Measurements from ENCODE around the gene TTC31.

The TTC31 gene

DNA sequence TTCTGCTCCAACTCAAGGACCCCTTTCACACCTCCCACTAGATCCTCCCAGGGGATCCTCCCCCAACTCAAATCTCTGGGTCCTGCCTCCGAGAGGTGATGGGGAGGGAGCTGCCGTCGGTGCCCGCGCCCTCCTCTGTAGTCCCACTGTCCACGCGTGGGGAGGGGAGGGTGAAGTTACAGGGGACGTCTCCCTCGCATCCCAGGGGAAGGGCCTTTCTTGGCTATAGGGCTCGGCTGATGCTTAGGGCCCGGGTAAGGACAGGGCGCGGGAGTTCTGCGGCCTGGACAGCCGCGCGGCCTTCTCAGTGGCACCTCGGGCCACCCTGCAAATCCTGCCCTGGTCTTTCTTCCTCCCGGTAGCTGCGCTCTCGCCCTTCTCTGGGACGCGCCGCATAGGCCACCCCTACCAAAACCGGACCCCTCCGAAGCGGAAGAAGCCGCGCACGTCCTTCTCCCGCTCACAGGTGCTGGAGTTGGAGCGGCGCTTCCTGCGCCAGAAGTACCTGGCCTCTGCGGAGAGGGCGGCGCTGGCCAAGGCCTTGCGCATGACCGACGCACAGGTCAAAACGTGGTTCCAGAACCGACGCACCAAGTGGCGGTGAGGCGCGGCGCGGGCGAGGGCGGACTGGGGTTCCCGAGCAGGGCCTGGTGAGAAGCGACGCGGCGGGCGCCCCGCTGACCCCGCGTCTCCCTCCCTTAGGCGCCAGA lies 32.5 kb downstream of the TTC31 start:
- H3K27me3 Mint-ChIP-seq (ENCODE audit: low read depth) = peaks cover 85% of the 10 kb centered on the region
- peak overlapping the region; percentile 80 for H3K4me3 Mint-ChIP-seq

DNA sequence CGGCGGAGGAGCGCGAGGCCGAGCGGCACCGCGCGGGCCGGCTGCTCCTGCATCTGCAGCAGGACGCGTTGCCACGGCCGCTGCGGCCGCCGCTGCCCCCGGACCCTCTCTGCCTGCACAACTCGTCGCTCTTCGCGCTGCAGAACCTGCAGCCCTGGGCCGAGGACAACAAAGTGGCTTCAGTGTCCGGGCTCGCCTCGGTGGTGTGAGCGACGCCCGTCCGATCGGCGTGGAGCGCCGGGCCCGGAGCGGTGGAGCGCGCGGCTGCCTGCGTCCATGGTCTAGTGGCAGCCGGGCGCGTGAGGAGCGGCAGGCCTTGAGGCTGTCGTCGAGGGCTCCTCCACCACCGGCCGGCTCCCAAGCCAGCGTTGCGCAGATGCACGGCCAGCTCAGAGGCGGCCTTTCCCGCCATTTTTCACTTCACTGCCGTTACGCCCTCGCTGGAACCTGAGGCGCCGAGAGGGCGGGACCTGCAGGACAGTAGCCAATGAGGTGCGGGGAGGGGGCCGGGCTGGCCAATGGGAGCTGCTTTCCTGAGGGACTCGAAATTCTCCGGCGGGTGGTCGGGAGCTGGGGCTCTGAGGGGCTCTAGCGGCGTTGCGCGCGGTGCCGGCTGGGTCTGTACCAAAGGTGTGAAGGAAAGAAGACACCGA lies 33.2 kb downstream of the TTC31 start:
- peaks cover 81% of the 10 kb centered on the region for H3K27me3 Mint-ChIP-seq (ENCODE audit: low read depth)
- peak overlapping the region; percentile 37 for H3K27ac Mint-ChIP-seq
- H3K9me3 Mint-ChIP-seq = no peaks in the 10 kb centered on the region
- peaks cover 8% of the 10 kb centered on the region for H3K36me3 Mint-ChIP-seq (ENCODE audit: low read depth)
- peak overlapping the region; percentile 73 for H3K4me3 Mint-ChIP-seq
- H3K4me1 Mint-ChIP-seq (ENCODE audit: low read depth) = peaks cover 16% of the 10 kb centered on the region

More for the DNA sequence above, 32.5 kb downstream of the TTC31 start:
- H3K9me3 Mint-ChIP-seq = no peaks in the 10 kb centered on the region
- peaks cover 19% of the 10 kb centered on the region for H3K4me1 Mint-ChIP-seq (ENCODE audit: low read depth)
- no peak overlapping the region for H3K27ac Mint-ChIP-seq
- H3K36me3 Mint-ChIP-seq (ENCODE audit: low read depth) = peaks cover 8% of the 10 kb centered on the region

DNA sequence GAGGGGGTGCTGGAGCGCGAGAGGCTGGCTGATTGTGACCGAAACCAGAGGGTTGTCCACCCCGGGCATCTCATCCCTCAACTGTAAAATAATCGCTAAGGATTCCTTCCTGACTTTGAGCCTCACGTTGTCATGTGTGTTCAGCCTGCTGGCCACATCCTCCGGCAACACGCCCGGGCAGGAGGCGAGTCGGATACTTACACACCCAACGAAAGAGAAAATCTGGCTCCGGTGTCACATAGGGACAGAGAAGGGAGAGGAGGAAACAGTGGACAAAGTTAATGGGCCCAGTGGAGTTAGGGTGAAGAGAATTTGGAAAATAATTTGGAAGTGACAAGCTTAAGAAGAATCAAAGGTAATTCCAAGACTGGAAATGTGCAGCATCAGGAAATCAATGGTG lies 33.8 kb downstream of the TTC31 start:
- Mint-ChIP-seq H3K4me3 (peak overlapping the region; percentile 73), H3K36me3 (ENCODE audit: low read depth) (peaks cover 8% of the 10 kb centered on the region), H3K27me3 (ENCODE audit: low read depth) (peaks cover 76% of the 10 kb centered on the region), H3K9me3 (no peaks in the 10 kb centered on the region), H3K4me1 (ENCODE audit: low read depth) (peaks cover 15% of the 10 kb centered on the region), H3K27ac (peak overlapping the region; percentile 37)

GRCh38 chr2:74522516-74522915 lies 39.6 kb downstream of the TTC31 start:
- Mint-ChIP-seq H3K9me3 (no peaks in the 10 kb centered on the region), H3K4me3 (no peak overlapping the region), H3K36me3 (ENCODE audit: low read depth) (peaks cover 19% of the 10 kb centered on the region), H3K27me3 (ENCODE audit: low read depth) (peaks cover 30% of the 10 kb centered on the region), H3K4me1 (ENCODE audit: low read depth) (peaks cover 12% of the 10 kb centered on the region), H3K27ac (no peak overlapping the region)

GRCh38 chr2:74524005-74524404 lies 41.1 kb downstream of the TTC31 start:
- H3K36me3 Mint-ChIP-seq (ENCODE audit: low read depth) = peaks cover 32% of the 10 kb centered on the region
- H3K27me3 Mint-ChIP-seq (ENCODE audit: low read depth) = peaks cover 15% of the 10 kb centered on the region
- H3K27ac Mint-ChIP-seq = no peak overlapping the region
- peaks cover 24% of the 10 kb centered on the region for H3K4me1 Mint-ChIP-seq (ENCODE audit: low read depth)
- H3K9me3 Mint-ChIP-seq = no peaks in the 10 kb centered on the region
- no peak overlapping the region for H3K4me3 Mint-ChIP-seq

DNA sequence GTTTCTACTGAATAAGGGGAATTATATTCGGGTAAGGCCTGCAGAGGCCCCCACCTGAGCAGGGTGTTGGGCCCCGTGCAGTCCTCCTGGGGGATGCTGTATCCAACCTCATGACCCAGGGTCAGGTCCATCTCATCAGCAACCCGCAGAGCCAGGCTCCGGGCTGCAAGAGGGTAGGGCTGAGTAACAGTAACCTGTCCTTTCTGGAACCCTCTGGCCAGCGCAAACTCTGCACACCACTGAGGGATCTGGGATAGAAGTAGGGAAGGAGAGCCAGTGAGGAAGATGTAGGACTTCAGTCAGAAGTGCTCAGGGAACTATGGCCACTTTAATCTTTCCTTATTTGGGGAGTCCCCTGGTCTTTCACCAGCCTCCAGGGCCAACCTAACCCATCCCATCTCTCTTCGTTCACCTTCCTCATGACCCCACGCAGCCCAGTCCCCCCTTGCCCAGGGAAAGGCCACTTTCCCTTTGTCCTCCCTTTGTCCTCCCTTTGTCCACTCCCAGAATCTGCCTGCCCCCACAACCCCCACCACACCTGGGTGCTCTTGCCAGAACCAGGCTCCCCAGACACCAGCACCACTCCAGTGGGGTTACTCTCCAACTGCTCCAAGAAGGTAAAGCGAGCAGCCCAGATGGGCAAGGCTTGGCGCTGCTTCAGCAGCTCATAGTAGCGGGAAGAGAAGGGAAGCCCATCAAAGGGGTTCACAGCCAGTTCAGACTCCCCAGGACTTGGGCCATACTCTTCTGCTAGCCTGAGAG lies 42.3 kb downstream of the TTC31 start:
- Mint-ChIP-seq H3K36me3 (ENCODE audit: low read depth) (peaks cover 32% of the 10 kb centered on the region), H3K27me3 (ENCODE audit: low read depth) (peaks cover 4% of the 10 kb centered on the region), H3K27ac (no peak overlapping the region), H3K4me1 (ENCODE audit: low read depth) (peaks cover 25% of the 10 kb centered on the region), H3K9me3 (no peaks in the 10 kb centered on the region), H3K4me3 (no peak overlapping the region)

- Mint-ChIP-seq H3K27ac (peak within 1 kb of the TSS; percentile 7), H3K4me3 (peak within 1 kb of the TSS; percentile 11), H3K4me1 (ENCODE audit: low read depth) (peaks cover 27% of the 10 kb centered on the region), H3K36me3 (ENCODE audit: low read depth) (peaks cover 34% of the 10 kb centered on the region), H3K27me3 (ENCODE audit: low read depth) (no peaks in the 10 kb centered on the region), H3K9me3 (no peaks in the 10 kb centered on the region)
Observed at GRCh38 chr2:74525717-74526648, 43.1 kb downstream of the TTC31 start, which contains the start of gene DQX1. Gene DQX1, minus strand, starts transcription at chr2:74526231. Its CDS starts 502 bp downstream, at chr2:74525729.

- Mint-ChIP-seq H3K36me3 (ENCODE audit: low read depth) (peaks cover 35% of the 10 kb centered on the region), H3K4me1 (ENCODE audit: low read depth) (peaks cover 35% of the 10 kb centered on the region), H3K27me3 (ENCODE audit: low read depth) (no peaks in the 10 kb centered on the region), H3K9me3 (no peaks in the 10 kb centered on the region), H3K4me3 (no peak overlapping the region), H3K27ac (peak overlapping the region; percentile 7)
Observed at GRCh38 chr2:74526649-74527230, 43.9 kb downstream of the TTC31 start.

DNA sequence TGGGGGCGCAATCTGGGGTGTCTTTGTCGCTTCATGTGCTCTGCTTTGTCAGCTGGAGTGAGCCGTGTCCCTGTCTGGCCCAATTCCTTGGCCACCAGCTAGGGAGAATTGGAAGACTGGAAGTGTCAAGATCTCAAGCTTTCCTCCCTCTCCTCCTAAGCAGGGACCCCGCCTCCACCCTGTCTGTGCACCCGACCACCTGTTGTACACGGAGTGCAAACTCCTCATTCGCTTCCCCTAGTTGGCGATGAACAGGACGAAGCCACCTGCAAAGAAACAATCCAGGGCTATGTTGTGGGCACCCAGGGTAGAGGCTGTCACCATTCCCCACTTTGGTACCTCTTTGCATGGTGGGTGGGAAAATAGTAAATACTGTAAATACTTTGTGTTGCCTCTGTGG lies 44.9 kb downstream of the TTC31 start:
- no peaks in the 10 kb centered on the region for H3K27me3 Mint-ChIP-seq (ENCODE audit: low read depth)
- H3K36me3 Mint-ChIP-seq (ENCODE audit: low read depth) = peaks cover 42% of the 10 kb centered on the region
- no peaks in the 10 kb centered on the region for H3K9me3 Mint-ChIP-seq
- H3K4me3 Mint-ChIP-seq = peak overlapping the region; percentile 97
- peak overlapping the region; percentile 96 for H3K27ac Mint-ChIP-seq
- peaks cover 45% of the 10 kb centered on the region for H3K4me1 Mint-ChIP-seq (ENCODE audit: low read depth)

GRCh38 chr2:74528600-74529356 lies 45.9 kb downstream of the TTC31 start:
- Mint-ChIP-seq H3K27me3 (ENCODE audit: low read depth) (no peaks in the 10 kb centered on the region), H3K4me3 (peak overlapping the region; percentile 97), H3K4me1 (ENCODE audit: low read depth) (peaks cover 46% of the 10 kb centered on the region), H3K27ac (peak overlapping the region; percentile 96), H3K9me3 (no peaks in the 10 kb centered on the region), H3K36me3 (ENCODE audit: low read depth) (peaks cover 42% of the 10 kb centered on the region)

DNA sequence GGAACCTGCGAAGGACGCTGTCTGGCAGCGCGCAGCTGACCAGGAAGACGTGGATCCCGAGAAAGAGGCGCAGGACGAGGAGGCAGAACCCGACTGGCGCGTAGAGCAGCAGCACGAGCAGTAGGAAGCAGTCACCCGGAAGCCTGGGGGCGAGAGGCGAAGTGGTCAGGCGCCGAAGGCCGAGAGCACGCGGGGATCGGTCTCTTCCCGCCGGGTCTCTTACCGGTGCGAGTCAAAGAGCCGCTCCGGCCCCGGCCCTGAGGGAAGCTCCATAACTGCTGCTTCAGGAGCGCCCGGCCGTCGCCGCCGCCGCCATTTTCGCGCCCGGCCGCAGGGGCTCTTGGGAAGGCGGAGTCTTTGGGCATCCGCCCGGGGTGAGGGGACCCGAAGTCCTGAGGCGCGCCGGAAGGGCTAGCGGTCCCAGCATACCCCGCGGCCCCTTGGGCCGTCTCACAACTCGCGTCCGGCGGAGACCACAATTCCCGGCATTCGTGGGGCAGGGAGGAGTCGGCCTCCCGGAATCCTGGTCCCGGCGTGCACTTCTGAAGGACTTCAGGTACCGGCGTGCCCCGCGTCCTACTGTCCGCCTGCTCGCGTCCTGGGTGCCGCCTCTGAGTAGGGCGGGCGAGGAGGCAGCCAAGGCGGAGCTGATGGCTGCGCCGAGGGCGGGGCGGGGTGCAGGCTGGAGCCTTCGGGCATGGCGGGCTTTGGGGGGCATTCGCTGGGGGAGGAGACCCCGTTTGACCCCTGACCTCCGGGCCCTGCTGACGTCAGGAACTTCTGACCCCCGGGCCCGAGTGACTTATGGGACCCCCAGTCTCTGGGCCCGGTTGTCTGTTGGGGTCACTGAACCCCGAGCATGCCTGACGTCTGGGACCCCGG lies 46.7 kb downstream of the TTC31 start, which contains the start of the genes AUP1 and HTRA2:
AUP1 (minus strand) TSS at position 350 of the 882 bp plus-strand sequence; CDS start at position 273, 77 bp downstream.
HTRA2 (plus strand) TSS at position 577 of the 882 bp plus-strand sequence; CDS start at position 651, 74 bp downstream.
- Mint-ChIP-seq H3K36me3 (ENCODE audit: low read depth) (peaks cover 45% of the 10 kb centered on the region), H3K4me1 (ENCODE audit: low read depth) (peaks cover 48% of the 10 kb centered on the region)

More for the DNA sequence above, 46.7 kb downstream of the TTC31 start, which contains the start of the genes AUP1 and HTRA2:
- H3K4me3 Mint-ChIP-seq = peak within 1 kb of the TSS; percentile 97
- no peaks in the 10 kb centered on the region for H3K27me3 Mint-ChIP-seq (ENCODE audit: low read depth)
- H3K9me3 Mint-ChIP-seq = no peaks in the 10 kb centered on the region
- H3K27ac Mint-ChIP-seq = peak within 1 kb of the TSS; percentile 96

All from T-helper 1 cell treated with Interleukin-12 subunit alpha and Interleukin-12 subunit beta and Interleukin-4 antibody, amounts not matched to agents 30 μg/mL and 1 μg/mL, for 36 hours (primary cell).